ENCODE results near the gene PCDH10. TPM values are rescaled to one million over a fixed set of nuclear protein-coding genes. Genes with fewer than 3 reads are reported as not detected.
"Not testable (repeated sequence)": the region's sequence is repeated elsewhere in the genome, so short reads cannot be mapped to it uniquely, and the experiment has no call there.

PCDH10 gene
- total RNA-seq, 4 donors from 2014 or later, result 0.27 to 18.1 (median 7.0) TPM

GRCh38 chr4:133189147-133189517, 40.0 kb downstream of the PCDH10 start:
- no peaks in the 10 kb centered on the region for H3K9me3 ChIP-seq

GRCh38 chr4:133190098-133190497, 41.0 kb downstream of the PCDH10 start:
- ATAC-seq, result no peak
- no peak overlapping the region for H3K4me3 ChIP-seq
- whole genome bisulfite sequencing, 2 donors (ENCODE audit: low coverage in 1 of 2), result 64 to 73% methylated on average over 5 of the region's 5 CpGs
- H3K9me3 ChIP-seq, result no peaks in the 10 kb centered on the region
- H3K27me3 ChIP-seq, result no peaks in the 10 kb centered on the region
- H3K4me1 ChIP-seq, result no peaks in the 10 kb centered on the region
- TF ChIP-seq CTCF (IDR thresholded peaks at IDR 0.05) (no peak), EP300 (IDR thresholded peaks at IDR 0.05) (no peak), POLR2AphosphoS5 (IDR thresholded peaks at IDR 0.05) (no peak), POLR2A (IDR thresholded peaks at IDR 0.05) (no peak)
- H3K36me3 ChIP-seq, result no peaks in the 10 kb centered on the region
- no peak overlapping the region for H3K27ac ChIP-seq

More at GRCh38 chr4:133189147-133189517, 40.0 kb downstream of the PCDH10 start:
- no peak overlapping the region for H3K27ac ChIP-seq
- TF ChIP-seq POLR2A (IDR thresholded peaks at IDR 0.05) (no peak), CTCF (IDR thresholded peaks at IDR 0.05) (no peak), EP300 (IDR thresholded peaks at IDR 0.05) (no peak), POLR2AphosphoS5 (IDR thresholded peaks at IDR 0.05) (no peak)
- H3K27me3 ChIP-seq, result no peaks in the 10 kb centered on the region
- no peaks in the 10 kb centered on the region for H3K4me1 ChIP-seq
- no peak for ATAC-seq
- no peak overlapping the region for H3K4me3 ChIP-seq
- H3K36me3 ChIP-seq, result no peaks in the 10 kb centered on the region

- H3K9me3 ChIP-seq, result no peaks in the 10 kb centered on the region
- 87 to 92% methylated on average over 5 to 7 of the region's 7 CpGs for WGBS, 2 donors (ENCODE audit: low coverage in 1 of 2)
- no peaks in the 10 kb centered on the region for H3K4me1 ChIP-seq
- H3K4me3 ChIP-seq, result no peak overlapping the region
- no peak overlapping the region for H3K27ac ChIP-seq
- no peaks in the 10 kb centered on the region for H3K27me3 ChIP-seq
- no peak for TF ChIP-seq POLR2A (IDR thresholded peaks at IDR 0.05)
- no peak for TF ChIP-seq POLR2AphosphoS5 (IDR thresholded peaks at IDR 0.05)
- no peak for TF ChIP-seq EP300 (IDR thresholded peaks at IDR 0.05)
- TF ChIP-seq CTCF (IDR thresholded peaks at IDR 0.05), result no peak
- H3K36me3 ChIP-seq, result no peaks in the 10 kb centered on the region
- ATAC-seq, result no peak
Observed at GRCh38 chr4:133208694-133209285, 59.7 kb downstream of the PCDH10 start.

- H3K36me3 ChIP-seq, result no peaks in the 10 kb centered on the region
- H3K4me3 ChIP-seq, result no peak overlapping the region
- H3K27ac ChIP-seq, result no peak overlapping the region
- TF ChIP-seq CTCF (IDR thresholded peaks at IDR 0.05), result no peak
- no peak for ATAC-seq
- H3K27me3 ChIP-seq, result no peaks in the 10 kb centered on the region
- WGBS, 2 donors (ENCODE audit: low coverage in 1 of 2), result 100% methylated on average over 1 of the region's 6 CpGs; no CpG with 5 or more reads in 1 of the 2 donors
- peaks cover 0 to 4% (median 0%) of the 10 kb centered on the region in 3 donors for H3K9me3 ChIP-seq
- no peaks in the 10 kb centered on the region for H3K4me1 ChIP-seq
Observed at GRCh38 chr4:133233922-133234321, 84.8 kb downstream of the PCDH10 start.

- WGBS, 2 donors (ENCODE audit: low coverage in 1 of 2), result no CpG with 5 or more reads among the region's 30 CpGs
- not testable (repeated sequence) for H3K27ac ChIP-seq, H3K9me3 ChIP-seq, H3K4me1 ChIP-seq, H3K4me3 ChIP-seq, ATAC-seq, H3K36me3 ChIP-seq, H3K27me3 ChIP-seq
Observed at GRCh38 chr4:133240451-133240850, 91.4 kb downstream of the PCDH10 start.
